Hepatocyte (in vitro differentiated cells): ENCODE measurements around the gene NDUFA8. TPM values are rescaled to one million over a fixed set of nuclear protein-coding genes. Genes with fewer than 3 reads are reported as not detected.

Experiments used
- DNase-seq: peaks from one replicate; pipeline ENCODE4 v3.0.0-alpha.2; 2016; ENCODE audit warnings: low spot score
- H2AFZ ChIP-seq: fragments of 200-600 bp; sonication (generic); 2 replicates; pipeline ENCODE4 v1.6.0; 2016; ENCODE audit warnings: antibody characterized with exemption, mild to moderate bottlenecking
- H3K27ac ChIP-seq: fragments of 200-600 bp; sonication (generic); 2 replicates; pipeline ENCODE4 v1.5.1; 2016; ENCODE audit warnings: mild to moderate bottlenecking
- H3K27me3 ChIP-seq: fragments of 200-600 bp; sonication (generic); 2 replicates; pipeline ENCODE4 v1.6.1; 2016
- H3K36me3 ChIP-seq: fragments of 200-600 bp; sonication (generic); replicated peaks from 2 replicates; pipeline ENCODE4 v1.5.1; 2016; ENCODE audit warnings: low read depth; ENCODE audit not compliant: insufficient read depth
- H3K4me1 ChIP-seq: fragments of 200-600 bp; sonication (generic); 2 replicates; pipeline ENCODE4 v1.5.1; 2016; ENCODE audit warnings: mild to moderate bottlenecking, moderate library complexity; ENCODE audit not compliant: insufficient read depth
- H3K4me2 ChIP-seq: fragments of 200-600 bp; sonication (generic); 2 replicates; pipeline ENCODE4 v1.6.0; 2016
- H3K4me3 ChIP-seq: fragments of 200-600 bp; sonication (generic); 2 replicates; pipeline ENCODE4 v1.5.1; 2016; ENCODE audit warnings: mild to moderate bottlenecking
- H3K79me2 ChIP-seq: fragments of 200-600 bp; sonication (generic); 2 replicates; pipeline ENCODE4 v1.6.0; 2017; ENCODE audit warnings: mild to moderate bottlenecking
- H3K9me2 ChIP-seq: fragments of 200-600 bp; sonication (generic); replicated peaks from 2 replicates; pipeline ENCODE4 v1.6.0; 2017; ENCODE audit warnings: mild to moderate bottlenecking; ENCODE audit not compliant: insufficient read depth
- H3K9me3 ChIP-seq: fragments of 200-600 bp; sonication (generic); 2 replicates; pipeline ENCODE4 v1.5.1; 2016; ENCODE audit warnings: low read depth, mild to moderate bottlenecking
- H4K20me1 ChIP-seq: fragments of 200-600 bp; sonication (generic); 2 replicates; pipeline ENCODE4 v1.6.0; 2016; ENCODE audit warnings: mild to moderate bottlenecking; ENCODE audit not compliant: insufficient read depth, poor library complexity, severe bottlenecking
- CTCF ChIP-seq: fragments of 200-600 bp; sonication (generic); IDR thresholded peaks from 2 replicates; pipeline ENCODE4 v1.5.1; 2016; ENCODE audit warnings: antibody characterized with exemption, mild to moderate bottlenecking; ENCODE audit not compliant: poor library complexity
- EZH2 ChIP-seq: fragments of 200-600 bp; sonication (generic); IDR thresholded peaks from 2 replicates; pipeline ENCODE4 v1.6.1; 2016; ENCODE audit warnings: antibody characterized with exemption, mild to moderate bottlenecking, borderline replicate concordance
- EZH2phosphoT487 ChIP-seq: fragments of 200-600 bp; sonication (generic); IDR thresholded peaks from one replicate; pipeline ENCODE4 v1.6.1; 2018; ENCODE audit warnings: antibody characterized with exemption, mild to moderate bottlenecking, low read depth, moderate library complexity; ENCODE audit not compliant: unreplicated experiment, severe bottlenecking
- WGBS: methylation state at CpG from one replicate; pipeline ENCODE4 v1.1.6; 2016; ENCODE audit warnings: low lambda C conversion rate; ENCODE audit errors: missing lambda C conversion rate; 5-methylcytosine and 5-hydroxymethylcytosine counted together
- microRNA-seq: library from miRNA; unstranded; fragments of <30 nt; microRNA quantifications from one replicate; pipeline ENCODE4, GENCODE V29; 2017
- polyA plus RNA-seq: library from polyadenylated mRNA; unstranded; fragments of >200 nt; fragmentation: Nextera tagmentation; extraction: Ambion mirVana; gene quantifications from 2 replicates; pipeline ENCODE4 v1.2.1, GENCODE V29; 2016
- small RNA-seq: library from RNA; depleted of rRNA; stranded (forward); fragments of <200 nt; gene quantifications from one replicate; pipeline ENCODE3, GENCODE V24; 2014
- total RNA-seq: library from RNA; depleted of rRNA; stranded (reverse); fragments of >200 nt; gene quantifications from 2 replicates; pipeline ENCODE4 v1.2.3, GENCODE V29; 2014

The NDUFA8 gene
- total and polyA plus RNA-seq, 2 experiments from 2014 or later: 46.4 to 113 TPM

GRCh38 chr9:122097679-122098315, 61.8 kb downstream of the NDUFA8 start:
- Histone ChIP-seq H4K20me1 (no peaks in the 10 kb centered on the region), H3K4me2 (no peak overlapping the region), H3K4me1 (no peaks in the 10 kb centered on the region), H3K4me3 (no peak overlapping the region), H3K36me3 (no peaks in the 10 kb centered on the region), H2AFZ (no peak overlapping the region), H3K9me3 (no peaks in the 10 kb centered on the region), H3K27me3 (peaks cover 19% of the 10 kb centered on the region), H3K9me2 (no peaks in the 10 kb centered on the region), H3K79me2 (no peaks in the 10 kb centered on the region), H3K27ac (no peak overlapping the region)
- no peak for DNase-seq
- TF ChIP-seq EZH2 (no peak), CTCF (no peak), EZH2phosphoT487 (no peak)
- WGBS: 72% methylated on average over 8 of the region's 8 CpGs

GRCh38 chr9:122096620-122097415, 62.8 kb downstream of the NDUFA8 start:
- H3K27ac ChIP-seq: no peak overlapping the region
- H3K9me3 ChIP-seq: no peaks in the 10 kb centered on the region
- TF ChIP-seq CTCF (no peak), EZH2 (no peak), EZH2phosphoT487 (no peak)
- 86% methylated on average over 4 of the region's 4 CpGs for WGBS
- peaks cover 7% of the 10 kb centered on the region for H3K4me1 ChIP-seq
- H3K9me2 ChIP-seq: no peaks in the 10 kb centered on the region
- H4K20me1 ChIP-seq: no peaks in the 10 kb centered on the region
- peaks cover 19% of the 10 kb centered on the region for H3K27me3 ChIP-seq
- DNase-seq: no peak
- no peaks in the 10 kb centered on the region for H3K36me3 ChIP-seq
- H3K4me3 ChIP-seq: no peak overlapping the region
- no peak overlapping the region for H2AFZ ChIP-seq
- H3K4me2 ChIP-seq: no peak overlapping the region
- peaks cover 7% of the 10 kb centered on the region for H3K79me2 ChIP-seq

GRCh38 chr9:122095010-122095767, 64.4 kb downstream of the NDUFA8 start:
- Histone ChIP-seq H3K4me3 (no peak overlapping the region), H3K4me2 (peak overlapping the region; percentile 25), H3K9me2 (no peaks in the 10 kb centered on the region), H4K20me1 (no peaks in the 10 kb centered on the region), H3K79me2 (peaks cover 23% of the 10 kb centered on the region), H3K36me3 (no peaks in the 10 kb centered on the region), H3K27me3 (peaks cover 12% of the 10 kb centered on the region), H3K27ac (no peak overlapping the region), H2AFZ (no peak overlapping the region), H3K9me3 (no peaks in the 10 kb centered on the region), H3K4me1 (peaks cover 8% of the 10 kb centered on the region)
- DNase-seq: peak; percentile 75
- WGBS: 26% methylated on average over 14 of the region's 14 CpGs
- TF ChIP-seq CTCF (peak; percentile 71), EZH2 (no peak), EZH2phosphoT487 (no peak)

Small RNA genes lying within 50 kb of the gene (microRNA-seq; reads per million reads assigned to microRNA genes)
- gene MIR4478: not detected

Small RNA genes lying within 50 kb of the gene (small RNA-seq; reads per million reads assigned to genes)
- gene MIR4478: not detected

Other genes starting within 250 kb of the NDUFA8 start
- gene TTLL11, start 66.5 kb downstream of the NDUFA8 start, total RNA-seq: 6.8 and 7.6 TPM in 2 replicates
- gene TTLL11, start 66.5 kb downstream of the NDUFA8 start, polyA plus RNA-seq: 5.5 and 7.5 TPM in 2 replicates
- not detected in 2 replicates for gene MORN5, start 129 bp upstream of the NDUFA8 start, total RNA-seq
- gene MORN5, start 129 bp upstream of the NDUFA8 start, polyA plus RNA-seq: 0.95 TPM in 1 of 2 replicates, not detected in the other
- gene LHX6, start 69.2 kb upstream of the NDUFA8 start, total RNA-seq: 0.10 and 0.16 TPM in 2 replicates
- gene LHX6, start 69.2 kb upstream of the NDUFA8 start, polyA plus RNA-seq: 0.39 TPM in 1 of 2 replicates, not detected in the other
- gene RBM18, start 105.1 kb upstream of the NDUFA8 start, total RNA-seq: 15.5 and 15.9 TPM in 2 replicates
- gene RBM18, start 105.1 kb upstream of the NDUFA8 start, polyA plus RNA-seq: 14.3 and 22.0 TPM in 2 replicates
- 32.9 and 33.2 TPM in 2 replicates for gene MRRF, start 105.1 kb upstream of the NDUFA8 start, total RNA-seq
- 26.8 and 28.4 TPM in 2 replicates for gene MRRF, start 105.1 kb upstream of the NDUFA8 start, polyA plus RNA-seq
- gene PTGS1, start 211.2 kb upstream of the NDUFA8 start, total RNA-seq: 4.2 and 5.4 TPM in 2 replicates
- 7.3 and 11.1 TPM in 2 replicates for gene PTGS1, start 211.2 kb upstream of the NDUFA8 start, polyA plus RNA-seq